ENCODE measurements around the gene ADAMTS4. TPM values are rescaled to one million over a fixed set of nuclear protein-coding genes. Genes with fewer than 3 reads are reported as not detected.

ADAMTS4 gene
- total and polyA plus RNA-seq, 9 of the 15 experiments (the other 6 are each of a cell fraction or from before 2014, with no cell fraction given), result 0.07 to 3.7 (median 0.41) TPM

- Histone ChIP-seq H3K9me1 (ENCODE audit: control insufficient read depth, insufficient read depth, low read length) (no peaks in the 10 kb centered on the region), H3K9ac (ENCODE audit: insufficient read depth in 1 of 2, low read depth in 2 of 2, low read length in 2 of 2) (no peak overlapping the region), H3K27me3 (ENCODE audit: control insufficient read depth in 2 of 2, insufficient read depth in 2 of 2, low read length in 2 of 2) (no peaks in the 10 kb centered on the region), H3K9me3 (replicated peaks; ENCODE audit: control insufficient read depth, insufficient read depth, low read depth, low read length) (no peaks in the 10 kb centered on the region), H4K20me1 (replicated peaks; ENCODE audit: control insufficient read depth, insufficient read depth, low read length) (no peaks in the 10 kb centered on the region), H3K4me3 (no peak overlapping the region), H3K4me1 (replicated peaks in 1 of 2; ENCODE audit: control insufficient read depth in 2 of 2, insufficient read depth in 2 of 2, low read length in 2 of 2) (peaks cover 43 to 55% of the 10 kb centered on the region in 2 experiments), H3K4me2 (ENCODE audit: insufficient read depth, low read length) (no peak overlapping the region), H3K36me3 (ENCODE audit: control insufficient read depth, insufficient read depth, low read length) (no peaks in the 10 kb centered on the region), H3K27ac (ENCODE audit: extremely low read depth, low read depth, low read length) (no peak overlapping the region), H3K79me2 (ENCODE audit: control insufficient read depth, insufficient read depth, low read length) (no peaks in the 10 kb centered on the region), H2AFZ (ENCODE audit: low read depth, low read length) (no peak overlapping the region)
- no peak for DNase-seq (ENCODE audit: extremely low read depth in 1 of 4, low spot score in 3 of 4)
- in situ Hi-C loops (cut with MboI), result no loop called here
- ATAC-seq, result no peak
- CTCF ChIA-PET (ENCODE audit: low intra/inter-chr PET ratio), result no interaction called here
- intact Hi-C loops (cut with micrococcal nuclease), result no loop called here
- no peak for FAIRE-seq
- POLR2A ChIA-PET, result interaction anchor here (1.5 kb wide), 1 partner anchor 13 kb away, joined by 4 read pairs; no protein-coding TSS in a partner anchor
- WGBS (ENCODE audit: insufficient coverage, low coverage, missing lambda C conversion rate), result 66% methylated on average over 4 of the region's 4 CpGs
- no TSS peak for BruUV-seq (replicated peaks)
- no peak for TF ChIP-seq MXI1 (IDR thresholded peaks at IDR 0.05; ENCODE audit: low read depth, low read length)
- TF ChIP-seq RBM34 (IDR thresholded peaks at IDR 0.05; ENCODE audit: borderline replicate concordance, insufficient read depth, low read length), result no peak
- no peak for TF ChIP-seq GATA2 (CRISPR knock-in tag; IDR thresholded peaks at IDR 0.05)
- no peak for TF ChIP-seq SMARCA5 (IDR thresholded peaks at IDR 0.05)
- no peak for TF ChIP-seq THAP12 (CRISPR knock-in tag; IDR thresholded peaks at IDR 0.05)
- TF ChIP-seq ZMIZ1 (IDR thresholded peaks at IDR 0.05; ENCODE audit: low read depth in 2 of 2, low read length in 2 of 2), result no peak
- no peak for TF ChIP-seq ZNF518B (CRISPR knock-in tag; IDR thresholded peaks at IDR 0.05)
- no peak for TF ChIP-seq ZNF655 (CRISPR knock-in tag; IDR thresholded peaks at IDR 0.05)
- TF ChIP-seq ETV6 (IDR thresholded peaks at IDR 0.05; ENCODE audit: borderline replicate concordance in 1 of 2, low read depth in 2 of 2, low read length in 1 of 2), result no peak
- TF ChIP-seq ETV6 (CRISPR knock-in tag; IDR thresholded peaks at IDR 0.05; ENCODE audit: borderline replicate concordance), result no peak
- no peak for TF ChIP-seq CHD1 (IDR thresholded peaks at IDR 0.05; ENCODE audit: low read length)
- no peak for TF ChIP-seq KDM1A (IDR thresholded peaks at IDR 0.05)
- no peak for TF ChIP-seq ZNF354B (CRISPR knock-in tag; IDR thresholded peaks at IDR 0.05)
Measured at GRCh38 chr1:161195171-161195570, 3.7 kb downstream of the ADAMTS4 start.
